Activated T-helper 1 cell treated with anti-CD3 and anti-CD28 coated beads, Interleukin-12 subunit alpha, Interleukin-12 subunit beta, Interleukin-2, Interleukin-4 antibody, amounts not matched to agents 30 ng/mL and 10 ng/mL and 1 ng/mL, durations not matched to agents 14 hours and 24 hours and 36 hours (primary cell): ENCODE measurements around the gene TCF19. TPM values are rescaled to one million over a fixed set of nuclear protein-coding genes. Genes with fewer than 3 reads are reported as not detected.
"Not testable (repeated sequence)": the region's sequence is repeated elsewhere in the genome, so short reads cannot be mapped to it uniquely, and the experiment has no call there.

Source experiments
- DNase-seq: peaks from one replicate; pipeline ENCODE4 v3.0.0; 2021; ENCODE audit warnings: low spot score
- H3K27ac Mint-ChIP-seq: one replicate; pipeline ENCODE4 v1.8.0; 2021; ENCODE audit warnings: mild to moderate bottlenecking, mixed read lengths
- H3K27me3 Mint-ChIP-seq: one replicate; pipeline ENCODE4 v1.8.0; 2022; ENCODE audit warnings: mild to moderate bottlenecking, moderate library complexity, mixed read lengths; ENCODE audit not compliant: insufficient read depth
- H3K36me3 Mint-ChIP-seq: one replicate; pipeline ENCODE4 v1.8.0; 2021; ENCODE audit warnings: low read depth, mixed read lengths
- H3K4me1 Mint-ChIP-seq: one replicate; pipeline ENCODE4 v1.8.0; 2021; ENCODE audit warnings: low read depth, mixed read lengths
- H3K4me3 Mint-ChIP-seq: one replicate; pipeline ENCODE4 v1.8.0; 2021; ENCODE audit warnings: mild to moderate bottlenecking, moderate library complexity, mixed read lengths
- H3K9me3 Mint-ChIP-seq: one replicate; pipeline ENCODE4 v1.8.0; 2021; ENCODE audit warnings: mixed read lengths
- intact Hi-C: fragments of 100-400 bp; cut with micrococcal nuclease; formaldehyde crosslinking; loops from one replicate; pipeline ENCODE4 v1.15.1; 2024
- total RNA-seq: library from RNA; stranded (reverse); gene quantifications from 2 replicates; pipeline ENCODE4 v1.2.3, GENCODE V29; 2022

The TCF19 gene
- total RNA-seq, 1 donor from 2014 or later = 75.9 TPM

DNA sequence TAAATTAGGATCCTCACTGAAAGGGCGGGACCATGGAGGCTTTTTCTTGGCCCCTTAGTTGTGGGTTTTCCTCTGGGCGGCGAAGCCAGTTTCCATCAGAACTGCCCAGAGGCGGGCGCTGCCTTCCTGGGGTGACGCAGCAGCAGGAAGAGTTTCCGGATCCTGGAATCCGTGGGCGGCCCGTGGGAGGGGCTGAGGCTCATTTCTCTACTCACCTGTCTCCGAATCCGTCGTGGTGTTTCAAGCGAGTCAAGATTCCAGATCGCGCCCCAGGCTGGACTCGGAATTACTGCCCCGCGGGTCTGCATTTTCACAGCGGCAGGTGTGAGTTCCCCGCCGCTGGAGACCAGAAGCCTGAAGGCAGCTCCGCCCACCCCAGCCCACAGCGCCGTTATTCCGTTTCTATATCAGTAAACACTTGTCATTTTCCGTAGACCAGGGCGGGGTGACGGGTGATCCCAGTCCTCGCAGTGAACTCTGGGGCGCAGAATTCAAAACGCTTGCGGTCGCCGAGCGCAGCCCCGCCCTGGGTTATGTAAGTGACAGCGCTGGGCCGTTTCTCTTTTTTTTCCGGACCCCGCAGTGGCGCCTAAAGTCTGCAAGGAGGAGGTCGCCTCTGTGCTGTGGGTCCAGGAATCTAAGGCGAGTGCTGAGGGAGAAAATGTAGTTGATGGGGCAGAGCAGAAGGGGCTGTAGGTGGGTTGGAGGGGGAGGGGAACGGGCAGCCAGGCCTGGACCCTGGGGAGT, 39.3 kb downstream of the TCF19 start:
- intact Hi-C loops = loop anchor here (1.0 to 10.0 kb wide), 13 partner anchors 39 to 581 kb away; partner anchors contain the start of genes HLA-B, HLA-C, MDC1 and MICB
- no peaks in the 10 kb centered on the region for H3K27me3 Mint-ChIP-seq
- H3K9me3 Mint-ChIP-seq = peaks cover 3% of the 10 kb centered on the region
- H3K36me3 Mint-ChIP-seq = peaks cover 12% of the 10 kb centered on the region
- peak overlapping the region; percentile 98 for H3K4me3 Mint-ChIP-seq
- peaks cover 53% of the 10 kb centered on the region for H3K4me1 Mint-ChIP-seq
- peak overlapping the region; percentile 99 for H3K27ac Mint-ChIP-seq
- DNase-seq = peak; percentile 92

DNA sequence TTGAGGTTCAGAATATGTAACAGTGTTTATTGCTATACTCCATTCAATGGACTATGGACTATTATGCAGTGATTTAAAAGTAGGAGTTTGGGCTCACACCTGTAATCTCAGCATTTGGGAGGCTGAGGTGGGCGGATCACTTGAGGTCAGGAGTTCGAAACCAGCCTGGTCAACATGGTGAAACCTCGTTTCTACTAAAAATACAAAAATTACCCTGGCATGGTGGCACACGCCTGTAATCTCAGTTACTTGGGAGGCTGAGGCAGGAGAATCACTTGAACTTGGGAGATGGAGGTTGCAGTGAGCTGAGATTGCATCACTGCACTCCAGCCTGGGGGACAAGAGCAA, 40.7 kb downstream of the TCF19 start:
- Mint-ChIP-seq H3K27ac (peak overlapping the region; percentile 91), H3K4me3 (peak overlapping the region; percentile 98), H3K36me3 (peaks cover 12% of the 10 kb centered on the region), H3K4me1 (peaks cover 63% of the 10 kb centered on the region)
- H3K9me3 Mint-ChIP-seq, DNase-seq, H3K27me3 Mint-ChIP-seq: not testable (repeated sequence)
- intact Hi-C loops = loop anchor here (5.0 to 10.0 kb wide), 3 partner anchors 378 to 484 kb away; partner anchors contain the start of genes MDC1 and TNF

DNA sequence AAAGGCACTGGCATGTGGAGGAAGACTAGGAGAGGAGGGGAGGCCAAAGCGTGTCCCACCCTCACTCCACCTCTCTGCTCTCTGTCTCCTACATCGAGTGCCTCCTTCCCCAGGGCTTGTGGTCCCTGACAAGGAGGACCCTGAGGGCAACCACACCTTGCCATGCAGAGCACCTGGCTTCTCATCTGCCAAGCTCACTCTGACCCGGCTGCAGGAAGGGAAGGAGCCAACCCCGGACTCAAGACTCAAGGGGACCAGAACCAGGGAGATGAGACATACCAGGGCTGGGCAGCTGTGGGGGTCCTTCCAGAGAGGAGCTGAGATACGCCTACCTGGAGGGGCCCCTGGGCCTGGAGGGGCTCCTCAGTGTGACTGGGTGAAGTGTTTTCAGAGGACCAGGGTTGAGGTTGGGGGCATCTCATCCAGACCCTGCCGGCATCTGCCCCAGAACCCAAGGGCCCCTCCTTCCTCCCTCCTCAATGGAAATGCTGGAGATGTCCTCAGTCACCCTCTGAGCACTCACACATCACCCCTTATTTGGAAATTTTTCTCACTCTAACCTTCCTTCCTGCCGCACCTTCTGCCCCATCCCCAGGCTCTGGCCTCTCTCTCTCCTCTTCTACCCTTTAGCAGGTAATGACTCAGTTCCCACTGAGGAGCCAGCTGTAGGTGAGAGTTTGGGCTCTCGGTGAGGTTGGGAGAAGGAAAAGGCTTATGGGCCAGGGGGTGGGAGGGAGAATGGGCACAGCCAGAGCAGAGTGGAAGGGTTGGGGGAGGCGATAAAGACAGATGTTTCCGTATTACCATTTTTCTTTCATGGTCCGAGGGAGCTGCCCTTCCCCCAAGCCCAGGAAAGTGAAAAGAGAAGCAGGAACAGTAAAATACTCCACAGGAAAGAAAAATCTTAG, 44.1 kb downstream of the TCF19 start:
- peak overlapping the region; percentile 95 for H3K27ac Mint-ChIP-seq
- peaks cover 3% of the 10 kb centered on the region for H3K9me3 Mint-ChIP-seq
- no peaks in the 10 kb centered on the region for H3K27me3 Mint-ChIP-seq
- intact Hi-C loops = loop anchor here (1.0 to 5.0 kb wide), 4 partner anchors 155 to 1135 kb away; partner anchors contain the start of genes HLA-B, PPP1R11, PRRC2A and TRIM39
- peak overlapping the region; percentile 90 for H3K4me3 Mint-ChIP-seq
- peaks cover 60% of the 10 kb centered on the region for H3K4me1 Mint-ChIP-seq
- peaks cover 15% of the 10 kb centered on the region for H3K36me3 Mint-ChIP-seq
- DNase-seq = no peak

DNA sequence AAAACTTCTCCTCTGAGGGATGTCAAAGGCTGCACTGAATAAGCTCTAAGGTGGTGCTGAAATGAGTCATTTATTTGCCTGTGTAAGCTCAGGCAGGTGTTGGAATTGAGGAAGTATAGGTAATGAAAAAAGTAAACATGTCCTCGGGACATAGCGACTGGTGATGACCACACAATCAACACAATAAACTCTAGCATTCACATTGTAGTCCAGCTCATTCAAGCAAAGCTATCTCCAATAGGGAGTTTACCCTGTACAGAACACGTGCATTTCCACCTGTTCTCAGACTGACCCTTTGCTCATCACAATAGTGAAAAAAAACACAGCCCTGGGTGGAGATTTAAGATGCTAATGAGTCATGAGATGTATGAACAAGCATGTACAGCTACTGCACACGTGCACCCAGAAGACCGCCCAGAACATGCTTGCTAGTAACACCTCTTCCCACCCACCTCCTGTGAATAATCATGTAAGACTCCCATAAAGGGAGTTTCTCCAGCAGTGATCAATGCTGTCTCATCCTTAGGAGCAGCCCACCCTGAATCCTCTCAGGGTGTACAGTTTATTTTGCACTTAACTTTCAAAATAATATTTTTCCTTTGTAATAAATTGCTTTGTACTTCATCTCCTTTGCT, 45.1 kb downstream of the TCF19 start:
- DNase-seq = peak; percentile 54
- H3K9me3 Mint-ChIP-seq = peaks cover 3% of the 10 kb centered on the region
- H3K27me3 Mint-ChIP-seq = no peaks in the 10 kb centered on the region
- H3K27ac Mint-ChIP-seq = peak overlapping the region; percentile 95
- peaks cover 13% of the 10 kb centered on the region for H3K36me3 Mint-ChIP-seq
- H3K4me1 Mint-ChIP-seq = peaks cover 54% of the 10 kb centered on the region
- intact Hi-C loops = loop anchor here (1.0 to 5.0 kb wide), 4 partner anchors 154 to 1136 kb away; partner anchors contain the start of genes HLA-B, PPP1R11, PRRC2A and TRIM39
- peak overlapping the region; percentile 90 for H3K4me3 Mint-ChIP-seq

DNA sequence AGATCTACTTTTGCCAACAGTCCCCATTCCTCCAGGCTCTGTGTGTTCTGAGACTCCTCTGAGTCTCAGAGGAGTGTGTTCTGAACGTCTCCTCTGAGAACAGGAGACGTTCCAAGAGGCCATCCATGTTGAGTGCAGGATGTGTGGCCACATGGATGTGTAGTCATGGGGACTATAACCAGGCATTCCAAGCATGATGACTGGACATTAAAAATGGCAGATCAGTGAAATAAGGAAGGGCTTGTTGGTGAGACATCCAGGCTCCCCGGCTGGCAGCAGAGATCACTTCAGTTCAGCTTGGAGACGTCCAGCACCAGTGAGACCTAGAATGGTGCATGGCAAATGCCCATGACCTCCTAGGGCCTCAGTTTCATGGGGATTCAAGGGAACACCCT, 46.4 kb downstream of the TCF19 start:
- intact Hi-C loops = loop anchor here (1.0 to 5.0 kb wide), 5 partner anchors 46 to 1137 kb away; partner anchors contain the start of genes FLOT1, PPP1R11, TCF19 and TRIM39
- peaks cover 42% of the 10 kb centered on the region for H3K4me1 Mint-ChIP-seq
- no peaks in the 10 kb centered on the region for H3K9me3 Mint-ChIP-seq
- H3K4me3 Mint-ChIP-seq = peak overlapping the region; percentile 90
- DNase-seq = no peak
- H3K27ac Mint-ChIP-seq = peak overlapping the region; percentile 95
- peaks cover 11% of the 10 kb centered on the region for H3K36me3 Mint-ChIP-seq
- no peaks in the 10 kb centered on the region for H3K27me3 Mint-ChIP-seq

DNA sequence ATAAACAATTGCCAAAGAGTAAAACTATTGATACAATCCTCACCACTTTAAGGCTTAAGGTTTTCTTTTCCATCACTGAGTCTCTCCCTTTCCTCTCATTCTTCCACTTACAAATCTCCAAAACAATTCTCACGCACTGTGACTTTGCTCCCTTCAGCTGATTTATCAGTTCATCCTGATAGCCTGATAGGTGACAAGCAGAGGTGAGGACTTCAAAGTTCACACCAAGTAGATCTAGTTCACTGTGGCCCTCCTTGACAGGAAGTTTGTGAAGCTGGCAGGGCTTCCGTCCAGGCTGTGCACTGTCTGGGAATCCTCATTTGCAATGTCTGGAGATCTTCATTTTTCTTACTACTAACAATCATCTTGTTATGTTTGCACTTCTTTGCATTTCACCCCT, 47.2 kb downstream of the TCF19 start:
- H3K27me3 Mint-ChIP-seq = no peaks in the 10 kb centered on the region
- H3K4me1 Mint-ChIP-seq = peaks cover 36% of the 10 kb centered on the region
- H3K9me3 Mint-ChIP-seq = no peaks in the 10 kb centered on the region
- H3K4me3 Mint-ChIP-seq = peak overlapping the region; percentile 71
- intact Hi-C loops = no loop called here
- H3K27ac Mint-ChIP-seq = peak overlapping the region; percentile 45
- no peak for DNase-seq
- H3K36me3 Mint-ChIP-seq = peaks cover 11% of the 10 kb centered on the region

DNA sequence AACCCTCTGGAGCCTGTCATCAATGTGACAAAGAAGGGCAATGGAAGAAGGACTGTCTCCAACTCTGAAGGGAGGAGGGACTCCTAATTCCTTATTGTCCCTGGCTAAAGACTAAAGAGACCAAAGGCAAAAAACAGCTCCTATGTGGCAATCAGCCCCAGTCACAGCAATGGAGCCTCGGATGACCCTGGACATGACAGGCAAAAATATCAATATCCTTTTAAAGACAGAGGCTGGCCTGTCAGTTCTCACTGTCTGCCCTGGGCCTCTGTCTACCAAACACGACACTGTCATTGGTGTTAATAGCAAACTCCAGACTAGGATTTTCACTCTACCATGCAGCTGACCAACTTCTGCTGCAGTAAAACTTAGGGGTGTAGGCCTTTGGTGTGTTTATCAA, 50.1 kb downstream of the TCF19 start:
- Mint-ChIP-seq H3K4me3 (no peak overlapping the region), H3K27me3 (peaks cover 3% of the 10 kb centered on the region), H3K27ac (no peak overlapping the region), H3K9me3 (no peaks in the 10 kb centered on the region), H3K36me3 (peaks cover 4% of the 10 kb centered on the region), H3K4me1 (peaks cover 18% of the 10 kb centered on the region)
- no peak for DNase-seq
- intact Hi-C loops = no loop called here

DNA sequence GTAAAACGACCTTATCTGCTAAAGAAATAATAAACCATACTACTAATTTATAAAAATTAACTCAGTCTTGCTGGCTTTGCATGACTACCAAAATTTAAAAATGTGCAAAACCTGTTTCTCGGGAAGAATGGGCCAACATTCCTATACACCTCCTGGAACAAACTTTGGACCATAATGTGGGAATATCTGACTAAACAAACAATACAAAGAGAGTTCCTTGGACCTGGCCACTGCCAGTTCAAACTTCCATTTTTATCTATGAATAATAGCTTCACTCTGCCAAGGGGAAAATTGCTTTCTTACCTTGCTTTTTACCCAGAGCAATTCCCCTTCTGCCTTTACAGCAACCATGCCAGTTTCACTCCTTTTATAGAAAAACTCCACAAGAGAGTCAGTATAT, 50.7 kb downstream of the TCF19 start:
- intact Hi-C loops = no loop called here
- no peak overlapping the region for H3K4me3 Mint-ChIP-seq

DNA sequence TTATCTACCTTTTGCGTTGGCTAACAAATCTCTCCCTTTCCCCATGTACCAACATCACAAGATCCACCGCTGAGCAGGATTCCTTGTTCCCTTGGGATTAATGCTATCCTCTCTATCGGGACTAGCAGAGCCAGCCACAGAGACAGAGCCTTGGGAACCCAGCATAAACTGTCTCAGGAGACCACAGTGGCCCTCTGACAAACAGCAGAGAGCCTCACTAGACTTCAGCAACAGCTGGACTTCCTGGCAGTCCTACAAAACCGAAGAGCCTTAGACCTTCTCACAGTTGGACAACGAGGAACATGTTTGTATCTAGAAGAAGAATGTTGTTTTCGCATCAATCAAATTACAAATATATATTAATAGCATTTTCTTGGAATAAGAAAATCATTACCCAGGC, 51.7 kb downstream of the TCF19 start:
- peaks cover 8% of the 10 kb centered on the region for H3K4me1 Mint-ChIP-seq
- intact Hi-C loops = no loop called here
- peaks cover 6% of the 10 kb centered on the region for H3K9me3 Mint-ChIP-seq
- H3K36me3 Mint-ChIP-seq = peaks cover 4% of the 10 kb centered on the region
- no peak for DNase-seq
- no peak overlapping the region for H3K27ac Mint-ChIP-seq
- H3K4me3 Mint-ChIP-seq = no peak overlapping the region
- H3K27me3 Mint-ChIP-seq = peaks cover 3% of the 10 kb centered on the region

More for the DNA sequence above, 50.7 kb downstream of the TCF19 start:
- DNase-seq = no peak
- Mint-ChIP-seq H3K9me3 (no peaks in the 10 kb centered on the region), H3K27ac (no peak overlapping the region), H3K27me3 (peaks cover 3% of the 10 kb centered on the region), H3K36me3 (peaks cover 4% of the 10 kb centered on the region), H3K4me1 (peaks cover 15% of the 10 kb centered on the region)

DNA sequence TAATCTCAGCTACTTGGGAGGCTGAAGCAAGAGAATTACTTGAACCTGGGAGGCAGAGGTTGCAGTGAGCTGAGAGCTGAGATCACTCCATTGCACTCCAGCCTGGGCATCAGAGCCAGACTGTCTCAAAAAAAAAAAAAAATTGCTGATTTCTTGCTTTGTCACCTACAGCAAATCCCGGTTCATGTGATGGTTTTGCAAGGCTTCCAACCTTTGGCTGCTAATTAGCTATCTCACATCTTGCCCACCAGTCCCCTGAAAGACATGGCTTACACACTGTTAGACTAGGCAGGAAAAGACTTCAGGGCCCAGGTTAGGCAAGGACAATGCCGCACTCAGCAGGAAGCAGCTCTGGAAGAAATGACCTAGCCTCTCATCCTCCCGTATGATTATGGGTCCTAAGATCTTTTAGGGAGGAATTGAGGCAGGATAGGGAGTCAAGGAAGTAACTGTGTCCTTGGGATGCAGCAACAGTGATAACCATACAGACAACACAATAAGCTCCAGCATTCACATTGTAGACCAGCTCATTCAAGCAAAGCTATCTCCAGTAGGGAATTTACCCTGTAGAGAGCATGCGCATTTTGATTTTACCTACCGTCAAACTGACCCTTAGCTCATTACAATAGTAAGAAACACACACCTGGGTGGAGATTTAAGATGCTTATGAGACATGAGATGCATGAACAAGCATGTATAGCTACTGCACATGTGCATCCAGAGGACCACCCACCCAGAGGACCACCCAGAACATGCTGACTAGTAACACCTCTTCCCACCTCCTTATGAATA, 52.5 kb downstream of the TCF19 start:
- H3K4me1 Mint-ChIP-seq = peaks cover 2% of the 10 kb centered on the region
- H3K27me3 Mint-ChIP-seq = peaks cover 3% of the 10 kb centered on the region
- DNase-seq = no peak
- no peak overlapping the region for H3K27ac Mint-ChIP-seq
- intact Hi-C loops = no loop called here
- peaks cover 8% of the 10 kb centered on the region for H3K9me3 Mint-ChIP-seq
- H3K4me3 Mint-ChIP-seq = no peak overlapping the region
- H3K36me3 Mint-ChIP-seq = peaks cover under 1% of the 10 kb centered on the region
